GM19328 (cell line): ENCODE data around the gene PPA1.
"Not testable (repeated sequence)": the region's sequence is repeated elsewhere in the genome, so short reads cannot be mapped to it uniquely, and the experiment has no call there.

Experiments used
- ATAC-seq: cut with Tn5 transposase; IDR thresholded peaks from one replicate; pipeline ENCODE4 v1.9.1; 2021; ENCODE audit warnings: mild to moderate bottlenecking, moderate library complexity; ENCODE audit not compliant: unreplicated experiment

PPA1 gene

GRCh38 chr10:70175516-70175915, 57.7 kb downstream of the PPA1 start:
- ATAC-seq: no peak

GRCh38 chr10:70174058-70174741, 59.0 kb downstream of the PPA1 start:
- no peak for ATAC-seq

- ATAC-seq: no peak
Observed at GRCh38 chr10:70169649-70170364, 63.4 kb downstream of the PPA1 start.

- ATAC-seq: no peak
Observed at GRCh38 chr10:70169011-70169410, 64.2 kb downstream of the PPA1 start.

- no peak for ATAC-seq
Observed at GRCh38 chr10:70167246-70167645, 66.0 kb downstream of the PPA1 start.

DNA sequence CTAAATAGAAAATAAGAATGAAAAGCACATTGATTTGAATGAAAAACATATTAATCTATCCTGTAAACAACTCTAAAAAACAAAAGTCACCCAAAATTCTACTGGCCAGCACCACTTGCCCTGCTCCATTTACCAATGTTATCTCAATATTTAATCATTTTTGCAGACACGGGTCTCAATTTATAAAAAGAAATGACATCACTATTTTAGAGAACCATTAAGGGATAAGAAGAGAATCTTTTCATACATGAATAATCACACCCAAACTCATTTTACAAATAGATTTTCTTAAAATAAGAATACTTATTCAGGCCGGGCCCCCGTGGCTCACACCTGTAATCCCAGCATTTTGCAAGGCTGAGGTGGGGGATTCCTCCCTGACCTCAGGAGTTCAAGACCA, 66.8 kb downstream of the PPA1 start:
- ATAC-seq: no peak

- no peak for ATAC-seq
Observed at GRCh38 chr10:70164163-70164562, 69.1 kb downstream of the PPA1 start.

- no peak for ATAC-seq
Observed at GRCh38 chr10:70163448-70163847, 69.8 kb downstream of the PPA1 start.

DNA sequence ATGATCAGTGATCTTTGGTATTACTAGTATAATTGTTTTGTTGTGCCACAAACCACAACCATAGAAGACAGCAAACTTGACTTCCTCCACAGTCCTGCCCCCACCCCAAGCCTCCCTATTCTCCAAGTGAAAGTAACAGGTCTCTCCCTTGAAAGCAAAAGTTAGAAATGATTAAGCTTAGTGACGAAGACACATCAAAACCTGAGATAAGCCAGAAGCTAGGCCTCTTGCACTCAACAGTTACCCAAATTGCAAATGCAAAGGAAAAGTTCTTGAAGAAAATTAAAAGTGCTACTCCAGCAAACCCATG, 70.4 kb downstream of the PPA1 start:
- ATAC-seq: no peak

- ATAC-seq: no peak
Observed at GRCh38 chr10:70162151-70162891, 70.9 kb downstream of the PPA1 start.

DNA sequence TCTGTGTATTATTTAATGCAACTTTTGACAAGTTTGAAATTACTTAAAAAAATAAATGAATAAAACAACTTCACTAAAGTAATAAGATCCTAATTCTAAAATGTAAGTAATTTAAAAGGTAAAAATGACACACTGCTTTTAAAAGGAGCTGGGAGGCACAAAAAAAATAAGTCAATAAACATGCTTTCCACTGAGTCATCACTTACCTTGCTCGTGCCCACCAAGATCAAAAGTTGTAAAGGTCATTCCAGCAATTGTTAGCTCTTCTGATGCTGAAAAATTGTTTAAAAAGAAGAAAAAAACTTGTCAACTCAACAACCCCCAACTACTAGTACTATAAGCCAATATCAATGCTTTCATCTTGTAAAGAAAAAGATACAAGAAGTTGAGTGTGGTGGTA, 72.4 kb downstream of the PPA1 start:
- ATAC-seq: no peak

DNA sequence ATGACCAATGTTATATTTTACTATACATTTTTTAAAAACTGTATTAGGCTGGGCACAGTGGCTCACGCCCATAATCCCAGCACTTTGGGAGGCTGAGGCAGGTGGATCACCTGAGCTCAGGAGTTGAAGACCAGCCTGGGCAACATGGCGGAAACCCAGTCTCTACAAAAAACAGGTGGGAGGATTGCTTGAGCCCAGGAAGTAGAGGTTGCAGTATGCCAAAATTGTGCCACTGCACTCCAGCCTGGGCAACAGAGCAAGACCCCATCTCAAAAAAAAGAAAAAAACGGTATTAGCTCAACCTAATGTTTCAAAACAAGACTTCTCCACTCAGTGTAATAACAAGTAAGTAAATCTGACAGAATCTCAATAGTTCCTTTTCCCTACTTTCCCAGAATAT, 73.9 kb downstream of the PPA1 start:
- not testable (repeated sequence) for ATAC-seq

GRCh38 chr10:70158113-70158512, 75.1 kb downstream of the PPA1 start:
- ATAC-seq: no peak

- ATAC-seq: no peak
Observed at GRCh38 chr10:70155255-70155838, 77.9 kb downstream of the PPA1 start.
